HG03460 (cell line): ENCODE results near the gene APOA1.
"Not testable (repeated sequence)": the region's sequence is repeated elsewhere in the genome, so short reads cannot be mapped to it uniquely, and the experiment has no call there.

ENCODE experiments used
- ATAC-seq: cut with Tn5 transposase; IDR thresholded peaks from one replicate; pipeline ENCODE4 v1.9.1; 2021; ENCODE audit not compliant: unreplicated experiment

The APOA1 gene

DNA sequence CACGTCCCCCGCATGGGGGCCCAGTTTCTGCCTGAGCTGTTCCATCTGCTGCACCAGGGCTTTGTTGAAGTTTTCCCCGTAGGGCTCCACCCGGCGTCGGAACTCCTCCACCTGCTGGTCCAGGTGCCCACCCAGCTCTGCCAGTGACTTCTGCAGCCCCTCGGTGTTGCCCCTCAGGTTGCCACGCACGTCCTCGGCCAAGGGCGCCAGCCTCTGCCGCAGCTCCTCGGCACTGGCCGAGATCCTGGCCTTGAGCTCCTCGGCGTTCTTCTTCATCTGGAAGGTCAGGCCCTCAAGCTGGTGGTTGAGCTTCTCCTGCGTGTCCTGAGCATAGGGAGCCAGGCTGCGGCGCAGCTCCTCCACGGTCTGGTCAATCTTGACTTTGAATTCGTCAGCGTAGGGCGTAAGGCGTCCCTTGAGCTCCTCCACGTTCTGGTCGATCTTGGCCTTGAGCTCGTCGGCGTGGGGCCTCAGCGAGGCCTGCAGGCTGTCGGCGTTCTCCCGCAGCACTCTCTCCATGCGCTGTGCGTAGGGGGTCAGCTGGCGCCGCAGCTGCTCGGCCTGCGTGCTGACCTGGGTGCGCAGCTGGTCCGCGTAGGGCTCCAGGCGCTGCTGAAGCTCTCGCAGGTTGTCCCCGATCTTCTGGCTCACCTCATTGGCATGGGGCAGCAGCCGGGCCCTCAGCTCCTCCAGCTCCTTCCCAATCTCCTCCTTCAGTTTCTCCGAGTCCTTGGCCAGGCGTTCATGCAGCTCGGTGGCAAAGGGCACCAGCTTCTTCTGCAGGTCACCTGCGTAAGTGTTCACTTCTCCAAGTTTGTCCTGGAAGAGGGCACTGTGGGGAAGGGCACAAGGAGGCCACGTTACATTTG lies 16.1 kb downstream of the APOA1 start:
- no peak for ATAC-seq

DNA sequence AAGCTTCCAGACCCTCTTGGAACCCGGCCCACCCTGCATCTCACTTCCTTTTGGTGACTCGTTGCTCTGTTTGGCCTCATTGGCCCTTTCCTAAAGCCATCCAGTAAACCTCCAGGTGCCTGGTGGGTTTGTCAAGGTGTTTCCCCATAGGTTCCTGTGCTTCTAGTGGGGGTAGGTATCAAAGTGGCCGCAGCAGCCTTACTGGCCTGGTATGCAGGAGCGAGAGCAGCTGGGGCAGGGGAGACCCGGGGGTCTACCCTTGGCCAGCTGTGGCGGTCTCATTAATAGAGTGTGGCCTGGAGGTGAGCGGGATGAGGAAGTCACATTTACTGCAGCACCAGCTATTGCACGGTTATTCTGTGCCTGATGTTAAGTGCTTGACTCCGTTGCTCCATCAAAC lies 18.4 kb downstream of the APOA1 start:
- no peak for ATAC-seq

DNA sequence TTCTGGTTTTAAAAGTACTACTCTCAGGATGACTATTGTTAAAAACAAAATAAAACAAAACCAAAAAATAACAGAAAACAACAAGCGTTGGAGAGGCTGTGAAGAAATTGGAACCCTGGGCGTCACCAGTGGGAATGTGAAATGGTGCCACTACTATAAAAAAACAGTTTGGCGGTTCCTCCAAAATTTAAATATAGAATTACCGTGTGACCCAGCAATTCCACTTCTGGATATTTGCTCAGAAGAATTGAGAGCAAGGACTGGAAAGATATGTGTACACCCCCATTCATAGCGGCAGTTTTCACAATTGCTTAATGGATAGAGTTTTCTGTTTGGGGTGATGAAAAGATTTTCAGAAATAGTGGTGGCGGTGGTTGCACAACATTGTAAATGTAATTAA lies 22.9 kb downstream of the APOA1 start:
- no peak for ATAC-seq

DNA sequence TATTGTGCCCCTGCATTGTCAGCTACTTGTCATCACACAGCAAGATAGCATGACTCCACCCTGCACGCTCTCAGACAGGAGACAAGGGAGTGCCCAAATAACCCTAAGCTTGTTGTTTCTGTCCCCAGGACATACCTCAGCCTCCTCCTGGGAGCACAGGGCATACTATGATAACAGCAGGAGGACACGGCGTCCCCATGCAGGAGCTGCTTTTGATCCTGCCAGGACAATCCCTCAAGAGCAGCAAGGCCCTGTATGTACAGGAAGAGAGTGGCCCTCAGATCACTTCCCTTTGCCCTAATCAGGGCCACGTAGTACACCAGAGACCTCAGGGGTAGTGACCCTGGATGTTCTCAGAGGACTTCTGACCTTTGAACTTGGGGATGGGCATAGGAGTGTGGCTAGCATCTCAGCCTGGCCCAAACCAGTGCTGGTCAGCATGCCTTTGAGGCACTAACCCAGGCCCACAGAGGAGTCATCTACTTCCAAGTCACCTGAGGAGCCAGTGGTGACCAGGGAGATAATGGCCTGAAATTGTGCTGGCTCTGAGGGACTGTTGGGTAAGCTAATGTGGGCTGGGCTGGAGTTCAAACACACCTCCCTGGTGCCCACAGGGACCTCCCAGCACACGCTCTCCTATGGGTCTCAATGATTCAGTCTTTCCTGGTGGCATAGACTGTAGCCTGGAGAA lies 23.5 kb downstream of the APOA1 start:
- no peak for ATAC-seq

DNA sequence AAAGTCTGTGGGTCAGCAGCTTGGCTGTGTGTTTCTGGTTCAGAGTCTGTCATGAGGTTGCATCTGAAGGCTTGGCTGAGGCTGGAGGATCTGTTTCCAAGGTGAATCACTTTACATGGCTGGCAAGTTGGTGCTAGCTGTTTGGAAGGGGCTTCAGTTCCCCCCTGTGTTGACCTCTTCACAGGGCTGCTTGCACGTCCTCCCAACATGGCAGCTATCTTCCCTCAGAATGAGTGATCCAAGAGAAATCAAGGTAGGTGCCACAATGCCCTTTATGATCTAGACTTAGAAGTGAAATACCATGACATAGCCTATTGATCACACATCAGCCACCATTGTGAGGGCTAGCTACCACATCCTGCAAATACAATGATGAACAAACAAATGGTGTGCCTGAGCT lies 24.3 kb downstream of the APOA1 start:
- no peak for ATAC-seq

DNA sequence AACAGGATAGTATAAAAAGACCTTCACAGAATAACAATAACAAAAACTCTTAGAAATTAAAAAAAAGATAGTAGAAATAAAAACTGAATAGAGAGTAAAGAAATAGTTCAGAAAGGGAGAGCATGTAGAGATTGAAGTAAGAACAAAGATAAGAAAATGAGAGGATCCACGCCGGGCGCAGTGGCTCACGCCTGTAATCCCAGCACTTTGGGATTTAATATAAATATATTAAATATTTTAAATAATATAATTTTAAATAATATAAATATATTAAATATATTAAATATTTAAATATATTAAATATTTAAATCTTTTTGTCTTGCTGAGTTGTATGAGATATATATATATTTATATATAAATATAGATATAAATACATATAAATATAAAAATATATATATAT lies 25.3 kb downstream of the APOA1 start:
- ATAC-seq = no peak

DNA sequence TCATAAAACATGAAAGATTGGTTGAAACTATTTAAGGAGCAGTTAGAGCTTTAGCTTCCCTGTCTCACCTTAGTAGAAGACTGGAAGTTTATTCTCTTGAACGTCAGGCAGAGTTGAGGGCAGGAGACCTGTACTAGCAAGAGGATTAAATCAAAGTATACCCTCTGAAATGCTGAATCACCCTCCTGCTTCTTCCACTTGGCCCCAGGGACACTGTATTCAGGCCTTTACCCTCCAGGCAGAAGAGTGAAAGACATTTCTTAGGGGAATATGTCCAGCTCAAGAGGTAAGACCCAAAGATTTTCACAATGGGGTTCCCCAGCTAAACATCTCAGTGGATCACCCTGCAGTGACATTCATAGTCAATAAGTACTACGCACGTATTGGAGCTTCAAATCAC lies 26.2 kb downstream of the APOA1 start:
- ATAC-seq = no peak

DNA sequence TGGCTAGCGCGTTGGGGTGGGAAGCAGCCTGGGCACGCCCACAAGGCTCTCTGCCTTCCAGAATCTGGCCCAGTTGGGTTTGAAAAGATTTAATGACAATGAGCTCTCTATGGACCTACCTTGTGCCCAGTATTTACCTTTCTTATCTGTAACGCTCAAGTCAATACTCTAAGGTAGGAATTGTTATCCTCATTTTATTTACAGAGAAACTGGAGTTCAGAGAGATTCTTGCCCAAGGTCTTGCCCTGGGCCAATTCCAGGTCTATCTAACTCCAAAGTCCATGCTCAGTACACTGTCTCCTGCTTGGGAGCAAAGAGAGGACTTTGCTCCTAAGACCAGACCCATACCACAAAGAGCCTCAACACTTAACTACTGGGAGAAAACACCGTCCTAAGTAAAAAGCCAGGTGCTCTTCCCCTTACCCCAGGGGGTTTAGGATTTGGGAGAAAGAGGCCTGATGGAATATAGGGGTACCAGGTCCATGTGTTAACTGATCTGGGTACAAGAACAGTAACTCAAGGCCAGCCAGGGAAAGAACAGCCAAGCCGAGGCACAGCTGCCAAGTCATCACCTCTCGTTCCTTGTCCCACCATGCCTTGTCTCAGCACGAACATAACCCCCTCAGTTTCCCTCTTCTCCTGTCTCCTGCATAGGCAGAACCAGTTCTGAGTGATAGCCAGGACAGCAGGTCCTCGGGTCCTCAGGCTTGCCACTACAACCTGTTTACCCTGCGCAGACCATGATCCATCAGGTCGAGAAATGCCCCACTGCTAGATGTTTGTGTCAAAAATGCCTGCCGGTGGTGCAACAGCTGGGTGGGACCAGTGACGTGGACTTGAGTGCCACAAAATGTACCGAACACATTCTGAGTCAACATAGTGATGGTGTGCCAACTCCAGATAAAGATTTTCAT lies 28.9 kb downstream of the APOA1 start:
- no peak for ATAC-seq

DNA sequence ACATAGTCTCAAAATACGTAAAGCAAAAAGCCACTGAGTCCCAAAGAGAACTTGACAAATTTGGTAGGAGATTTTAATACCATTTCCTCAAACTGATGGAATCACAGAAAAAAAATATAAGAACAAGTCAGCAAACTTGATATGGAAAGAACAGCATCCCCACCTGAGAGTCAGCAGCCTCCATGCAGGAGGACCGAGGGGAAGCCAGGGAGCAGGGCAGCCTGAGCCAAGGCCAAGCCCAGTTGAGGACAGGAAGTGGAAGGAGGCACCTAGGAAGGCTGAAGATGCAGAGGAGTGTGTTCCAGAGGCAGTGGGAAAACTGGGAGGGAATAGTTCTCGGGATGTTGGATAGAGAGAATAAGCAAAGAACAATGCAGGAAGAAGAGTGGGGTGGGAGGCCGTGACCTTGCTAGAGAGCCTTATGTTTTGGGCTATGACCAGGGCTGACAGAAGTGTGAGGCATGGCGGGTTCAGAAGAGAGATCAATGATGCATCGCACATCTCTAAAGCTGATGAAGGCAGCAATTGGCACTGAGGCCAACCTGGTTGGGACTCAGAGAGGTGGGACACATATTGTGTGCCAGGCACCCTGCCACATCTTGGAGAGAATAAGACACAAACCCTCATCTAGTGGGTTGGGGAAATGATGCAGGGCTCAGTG lies 29.7 kb downstream of the APOA1 start:
- ATAC-seq = no peak

DNA sequence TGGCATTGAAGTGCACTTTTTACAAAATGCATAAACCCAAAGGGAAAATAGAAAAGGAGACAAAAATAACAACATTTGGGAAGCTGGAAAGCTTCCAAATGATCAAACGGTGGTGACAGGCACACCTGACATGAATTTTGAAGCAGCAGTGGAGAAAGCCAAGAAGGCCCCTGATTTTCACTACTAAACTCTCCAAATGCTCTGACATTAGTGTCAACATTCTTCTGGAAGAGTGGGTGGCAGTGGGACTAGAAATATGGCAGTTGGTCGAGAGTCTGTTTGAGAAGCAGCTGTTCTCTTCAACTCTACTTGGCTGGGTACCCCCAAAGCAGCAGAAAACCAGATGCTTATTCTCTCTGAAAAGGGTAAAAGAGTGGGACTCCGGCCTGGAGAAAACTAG lies 33.4 kb downstream of the APOA1 start:
- ATAC-seq = no peak

DNA sequence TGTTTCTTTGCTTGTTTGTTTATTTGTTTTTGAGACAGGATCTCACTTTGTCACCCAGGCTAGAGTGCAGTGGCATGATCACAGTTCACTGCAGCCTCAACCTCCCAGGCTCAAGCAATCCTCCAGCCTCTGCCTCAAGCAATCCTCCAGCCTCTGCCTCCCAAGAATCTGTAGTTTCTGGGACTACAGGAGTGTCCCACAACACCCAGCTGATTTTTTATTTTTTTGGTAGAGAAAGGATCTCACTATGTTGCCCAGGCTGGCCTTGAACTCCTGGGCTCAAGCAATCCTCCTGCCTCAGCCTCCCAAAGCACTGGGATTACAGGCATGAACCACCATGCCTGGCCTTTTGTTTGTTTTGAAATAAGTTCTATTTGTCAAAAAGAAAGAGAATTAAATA lies 35.8 kb downstream of the APOA1 start:
- ATAC-seq = not testable (repeated sequence)

DNA sequence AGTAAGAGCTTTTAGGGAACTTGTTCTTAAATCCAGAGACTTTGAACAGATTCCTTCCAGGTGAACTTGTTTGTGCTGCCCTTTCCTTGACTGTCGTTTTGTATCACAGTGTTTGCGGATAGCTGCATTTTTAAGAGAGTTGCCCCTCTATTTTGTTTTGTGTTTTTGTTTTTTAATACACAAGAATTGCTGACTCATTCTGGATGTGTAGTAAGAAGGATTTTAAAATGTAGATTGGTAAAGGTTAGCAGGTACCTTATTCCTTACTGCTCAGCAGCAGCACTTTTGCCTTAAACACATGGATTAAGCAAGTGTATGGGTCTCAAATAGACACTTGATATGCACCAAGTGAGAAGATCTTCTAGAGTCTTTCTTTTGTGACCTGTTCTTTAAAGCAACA lies 36.8 kb downstream of the APOA1 start:
- ATAC-seq = no peak

DNA sequence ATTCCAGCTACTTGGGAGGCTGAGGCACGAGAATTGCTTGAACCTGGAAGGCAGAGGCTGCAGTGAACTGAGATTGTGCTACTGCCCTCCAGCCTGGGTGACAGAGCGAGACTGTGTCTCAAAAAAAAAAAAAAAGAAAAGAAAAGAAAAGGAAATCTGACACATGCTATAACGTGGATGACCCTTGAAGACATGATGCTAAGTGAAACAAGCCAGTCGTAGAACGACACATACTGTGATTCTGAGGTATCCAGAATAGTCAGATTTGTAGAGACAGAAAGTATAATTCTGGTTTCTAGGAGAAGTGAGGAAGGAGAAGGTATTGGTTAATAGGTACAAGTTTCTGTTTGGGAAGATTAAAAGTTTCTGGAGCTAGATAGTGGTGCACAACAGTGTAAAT lies 39.1 kb downstream of the APOA1 start:
- ATAC-seq = no peak

DNA sequence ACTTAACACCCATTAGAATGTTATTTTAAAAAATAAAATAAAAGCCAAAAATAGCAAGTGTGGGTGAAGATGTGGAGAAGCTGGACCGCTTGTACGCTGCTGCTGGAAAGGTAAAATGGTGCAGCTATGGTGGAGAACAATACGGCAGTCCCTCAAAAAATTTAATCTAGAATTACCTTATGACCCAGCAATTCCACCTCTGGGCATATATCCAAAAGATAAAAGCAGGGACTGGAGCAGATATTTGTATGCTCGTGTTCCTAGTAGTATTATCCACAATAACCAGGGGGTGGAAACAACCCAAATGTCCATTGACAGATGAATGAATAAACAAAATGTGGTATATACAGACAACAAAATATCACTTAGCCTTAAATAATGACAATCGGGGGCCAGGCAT lies 39.6 kb downstream of the APOA1 start:
- ATAC-seq = no peak

DNA sequence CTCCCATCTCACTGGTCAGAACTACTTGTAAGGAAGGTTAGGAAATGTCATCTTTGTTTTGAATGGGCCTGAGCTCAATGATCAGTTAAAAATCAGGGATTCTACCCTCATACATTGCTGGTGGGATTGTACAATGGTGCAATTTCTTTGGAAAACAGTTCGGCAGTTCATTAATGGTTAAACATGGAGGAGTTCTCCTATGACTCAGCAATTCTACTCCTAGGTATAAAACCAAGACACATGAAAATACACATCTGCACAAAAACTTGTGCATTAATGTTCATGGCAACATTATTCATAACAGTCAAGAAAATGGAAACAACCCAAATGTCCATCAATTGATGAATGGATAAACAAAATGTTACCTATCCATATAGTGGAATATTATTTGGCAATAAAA lies 40.9 kb downstream of the APOA1 start:
- ATAC-seq = no peak

DNA sequence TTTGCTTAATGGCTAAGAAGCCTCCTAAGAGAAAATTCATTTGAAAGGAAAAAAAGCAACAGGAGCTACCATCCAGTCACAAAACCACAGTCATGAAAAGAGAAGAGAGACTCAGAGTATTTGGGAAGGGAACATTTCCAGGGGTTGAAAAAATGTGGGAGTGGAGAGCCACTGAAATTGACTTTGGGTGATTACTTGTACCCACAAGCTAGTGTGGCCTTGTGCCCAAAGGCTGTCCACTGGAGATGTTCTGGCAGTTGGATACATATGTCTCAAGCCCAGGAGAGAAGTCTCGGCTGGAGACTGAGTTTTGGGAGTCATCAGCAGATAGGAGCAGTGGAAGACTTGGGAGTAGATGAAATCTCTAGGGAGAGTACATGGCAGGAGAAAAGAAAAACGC lies 42.6 kb downstream of the APOA1 start:
- no peak for ATAC-seq

DNA sequence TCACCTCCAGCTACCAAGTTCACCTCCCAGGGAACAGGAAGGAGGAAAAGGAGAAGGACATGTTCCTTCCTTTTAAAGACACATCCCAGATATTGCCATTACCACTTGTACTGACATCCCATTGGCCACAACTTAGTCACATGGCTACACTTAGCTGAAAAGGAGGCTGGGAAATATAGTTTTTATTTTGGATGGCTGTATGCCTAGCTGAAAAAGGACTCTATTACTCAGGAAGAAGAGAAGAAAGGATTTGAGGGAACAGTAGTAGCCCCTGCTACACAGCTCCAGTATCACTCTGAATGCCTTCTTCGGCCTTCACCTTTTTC lies 43.7 kb downstream of the APOA1 start:
- no peak for ATAC-seq

DNA sequence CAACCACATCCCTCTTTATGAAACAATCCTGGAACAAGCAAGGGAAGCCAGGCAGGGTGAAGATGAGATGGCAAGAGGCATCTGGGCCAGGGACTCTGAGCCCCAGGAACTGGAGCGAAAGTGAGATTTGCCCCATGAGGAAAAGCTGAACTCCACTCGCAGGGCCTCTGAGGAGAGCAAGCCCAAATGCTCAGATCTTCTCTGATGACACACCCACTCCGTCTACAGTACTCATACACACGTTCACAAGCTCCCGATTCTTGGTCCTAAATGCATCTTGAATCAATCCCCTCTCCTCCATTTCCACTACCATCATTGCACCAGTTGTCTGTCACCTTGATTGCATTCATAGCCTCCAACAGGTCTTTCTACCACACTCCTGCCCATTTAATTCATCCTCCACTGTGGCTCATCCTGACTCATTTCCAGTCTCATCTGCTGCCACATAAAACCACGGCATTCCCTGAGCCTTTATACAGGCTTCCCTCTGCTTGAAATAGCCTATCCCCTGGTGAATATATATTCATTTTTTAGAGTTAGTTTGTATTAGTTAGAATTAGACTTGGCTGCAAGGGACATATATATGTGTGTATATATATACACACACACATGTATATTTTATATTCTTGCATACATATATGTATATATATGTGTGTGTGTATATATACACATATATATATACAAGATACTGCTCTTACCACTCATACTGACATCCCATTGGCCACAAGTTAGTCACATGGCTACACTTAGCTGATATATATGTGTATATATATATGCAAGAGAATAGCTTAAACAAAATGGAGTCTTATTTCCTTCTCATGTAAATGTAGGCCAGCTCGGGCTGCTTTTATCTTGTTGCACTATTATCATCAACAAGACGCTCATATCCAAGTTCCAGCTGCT lies 44.3 kb downstream of the APOA1 start:
- ATAC-seq = no peak

DNA sequence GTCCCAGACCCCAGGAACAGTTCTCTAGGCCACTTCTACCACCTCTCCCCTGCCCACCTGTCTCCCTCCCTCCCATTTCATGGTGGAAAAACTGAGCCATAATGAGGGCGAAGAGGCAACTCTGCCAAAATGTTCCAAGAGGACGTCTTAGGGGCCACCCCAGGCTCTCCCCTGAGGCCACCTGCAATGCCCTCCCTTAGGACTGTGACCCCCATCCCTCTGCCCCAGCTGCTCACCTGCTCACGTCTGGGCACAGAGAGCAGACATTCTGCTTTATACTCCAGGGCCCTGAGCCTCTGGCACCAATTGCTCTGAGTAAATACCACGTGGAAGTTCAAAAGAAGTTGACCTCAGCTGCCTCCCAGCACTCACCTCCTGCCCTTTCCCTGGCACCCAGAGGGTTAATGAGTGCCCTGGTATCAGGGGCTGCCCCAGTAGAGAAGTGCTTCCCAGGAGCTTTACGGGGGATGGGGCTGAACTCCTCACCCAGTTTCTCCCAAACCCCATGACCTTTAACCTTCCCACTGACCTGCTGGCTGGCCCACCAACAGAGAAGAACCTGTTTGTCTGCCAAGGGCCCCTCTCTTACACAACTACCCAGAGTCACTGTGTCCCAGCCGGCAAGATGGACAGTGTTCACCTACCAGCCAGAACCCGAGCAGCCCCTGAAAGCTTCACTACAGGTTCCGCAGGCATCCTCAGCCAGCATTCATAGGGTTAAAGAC lies 45.1 kb downstream of the APOA1 start:
- no peak for ATAC-seq

DNA sequence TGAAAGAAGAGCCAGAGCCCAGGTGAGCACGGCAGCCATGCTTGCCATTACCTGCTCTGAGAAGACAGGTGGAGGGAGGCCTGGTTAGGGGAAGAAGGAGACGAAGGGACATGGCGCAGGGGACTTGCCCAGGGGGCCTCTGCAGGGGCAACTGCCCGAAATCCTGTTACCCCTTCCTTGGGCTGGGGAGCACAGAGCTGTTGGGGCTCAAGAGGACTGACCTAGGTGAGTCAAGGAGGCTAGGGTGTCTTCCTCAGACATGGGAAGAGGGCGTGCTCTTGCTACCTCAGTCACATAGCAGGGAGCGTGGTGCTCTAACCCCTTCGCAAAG lies 45.6 kb downstream of the APOA1 start, which contains the start of gene APOA5:
Gene APOA5 (minus strand): TSS at position 67 of the 331 bp plus-strand sequence. CDS start 19 bp downstream, at position 48.
- ATAC-seq = no peak
